Measurements from ENCODE around the gene APBA1.

Gene APBA1

GRCh38 chr9:69433392-69433791, 238.8 kb downstream of the APBA1 start:
- TF ChIP-seq POLR2A (IDR thresholded peaks at IDR 0.05; ENCODE audit: extremely low read depth, insufficient read length), result no peak
- no peak overlapping the region for H3K4me3 ChIP-seq (ENCODE audit: low read depth, low read length)
- DNase-seq (ENCODE audit: low read depth), result no peak

GRCh38 chr9:69432623-69433022, 239.5 kb downstream of the APBA1 start:
- DNase-seq (ENCODE audit: low read depth), result no peak
- TF ChIP-seq POLR2A (IDR thresholded peaks at IDR 0.05; ENCODE audit: extremely low read depth, insufficient read length) (no peak), CTCF (IDR thresholded peaks at IDR 0.05; ENCODE audit: low read depth, low read length) (no peak), MYC (IDR thresholded peaks at IDR 0.05; ENCODE audit: low read depth, low read length) (no peak), MAX (IDR thresholded peaks at IDR 0.05; ENCODE audit: low read depth, low read length) (no peak)
- no peak overlapping the region for H3K4me3 ChIP-seq (ENCODE audit: low read depth, low read length)

- DNase-seq (ENCODE audit: low read depth), result no peak
- TF ChIP-seq CTCF (IDR thresholded peaks at IDR 0.05; ENCODE audit: low read depth, low read length) (no peak), POLR2A (IDR thresholded peaks at IDR 0.05; ENCODE audit: extremely low read depth, insufficient read length) (no peak), MAX (IDR thresholded peaks at IDR 0.05; ENCODE audit: low read depth, low read length) (no peak), MYC (IDR thresholded peaks at IDR 0.05; ENCODE audit: low read depth, low read length) (no peak)
- H3K4me3 ChIP-seq (ENCODE audit: low read depth, low read length), result no peak overlapping the region
Observed at GRCh38 chr9:69431777-69432176, 240.4 kb downstream of the APBA1 start.

- TF ChIP-seq CTCF (IDR thresholded peaks at IDR 0.05; ENCODE audit: low read depth, low read length) (no peak), MYC (IDR thresholded peaks at IDR 0.05; ENCODE audit: low read depth, low read length) (no peak), POLR2A (IDR thresholded peaks at IDR 0.05; ENCODE audit: extremely low read depth, insufficient read length) (no peak), MAX (IDR thresholded peaks at IDR 0.05; ENCODE audit: low read depth, low read length) (no peak)
- H3K4me3 ChIP-seq (ENCODE audit: low read depth, low read length), result no peak overlapping the region
Observed at GRCh38 chr9:69431203-69431602, 241.0 kb downstream of the APBA1 start.

GRCh38 chr9:69430206-69430605, 242.0 kb downstream of the APBA1 start:
- no peak for DNase-seq (ENCODE audit: low read depth)
- H3K4me3 ChIP-seq (ENCODE audit: low read depth, low read length), result no peak overlapping the region
- no peak for TF ChIP-seq POLR2A (IDR thresholded peaks at IDR 0.05; ENCODE audit: extremely low read depth, insufficient read length)
- TF ChIP-seq MYC (IDR thresholded peaks at IDR 0.05; ENCODE audit: low read depth, low read length), result no peak
- no peak for TF ChIP-seq MAX (IDR thresholded peaks at IDR 0.05; ENCODE audit: low read depth, low read length)
- no peak for TF ChIP-seq CTCF (IDR thresholded peaks at IDR 0.05; ENCODE audit: low read depth, low read length)

More at GRCh38 chr9:69431203-69431602, 241.0 kb downstream of the APBA1 start:
- DNase-seq (ENCODE audit: low read depth), result no peak

- TF ChIP-seq MAX (IDR thresholded peaks at IDR 0.05; ENCODE audit: low read depth, low read length) (no peak), CTCF (IDR thresholded peaks at IDR 0.05; ENCODE audit: low read depth, low read length) (no peak), POLR2A (IDR thresholded peaks at IDR 0.05; ENCODE audit: extremely low read depth, insufficient read length) (no peak), MYC (IDR thresholded peaks at IDR 0.05; ENCODE audit: low read depth, low read length) (no peak)
- H3K4me3 ChIP-seq (ENCODE audit: low read depth, low read length), result no peak overlapping the region
- no peak for DNase-seq (ENCODE audit: low read depth)
Observed at GRCh38 chr9:69429281-69429680, 242.9 kb downstream of the APBA1 start.

Measured in NB4 (cell line).